ENCODE data around the gene ALCAM. TPM values are rescaled to one million over a fixed set of nuclear protein-coding genes. Genes with fewer than 3 reads are reported as not detected.

ALCAM gene
- total RNA-seq, 1 donor from 2014 or later: 294 TPM

DNA sequence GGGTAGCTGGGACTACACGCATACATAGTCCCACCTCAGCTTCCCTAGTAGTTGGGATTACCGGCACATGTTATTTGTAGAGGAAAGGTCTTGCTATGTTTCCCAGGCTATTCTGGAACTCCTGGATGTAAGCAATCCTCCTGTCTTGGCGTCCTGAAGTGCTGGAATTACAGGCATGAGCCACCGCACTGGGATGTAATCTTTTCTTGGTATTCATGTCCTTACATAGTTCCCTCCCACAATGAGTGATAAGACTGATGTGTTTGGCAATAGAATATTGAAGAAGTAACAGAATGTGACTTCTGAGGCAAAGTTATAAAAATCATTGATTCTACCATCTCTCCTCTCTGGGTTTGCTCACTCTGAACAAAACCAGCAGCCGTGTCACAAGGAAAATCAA lies 22.7 kb upstream of the ALCAM start:
- DNase-seq (ENCODE audit: low read depth) (no peak), FAIRE-seq (no peak)
- H3K36me3 ChIP-seq (ENCODE audit: control insufficient read depth, insufficient read depth, low read length): no peaks in the 10 kb centered on the region
- no peak overlapping the region for H3K4me3 ChIP-seq (ENCODE audit: low read depth, low read length)
- TF ChIP-seq, protein P1, sequence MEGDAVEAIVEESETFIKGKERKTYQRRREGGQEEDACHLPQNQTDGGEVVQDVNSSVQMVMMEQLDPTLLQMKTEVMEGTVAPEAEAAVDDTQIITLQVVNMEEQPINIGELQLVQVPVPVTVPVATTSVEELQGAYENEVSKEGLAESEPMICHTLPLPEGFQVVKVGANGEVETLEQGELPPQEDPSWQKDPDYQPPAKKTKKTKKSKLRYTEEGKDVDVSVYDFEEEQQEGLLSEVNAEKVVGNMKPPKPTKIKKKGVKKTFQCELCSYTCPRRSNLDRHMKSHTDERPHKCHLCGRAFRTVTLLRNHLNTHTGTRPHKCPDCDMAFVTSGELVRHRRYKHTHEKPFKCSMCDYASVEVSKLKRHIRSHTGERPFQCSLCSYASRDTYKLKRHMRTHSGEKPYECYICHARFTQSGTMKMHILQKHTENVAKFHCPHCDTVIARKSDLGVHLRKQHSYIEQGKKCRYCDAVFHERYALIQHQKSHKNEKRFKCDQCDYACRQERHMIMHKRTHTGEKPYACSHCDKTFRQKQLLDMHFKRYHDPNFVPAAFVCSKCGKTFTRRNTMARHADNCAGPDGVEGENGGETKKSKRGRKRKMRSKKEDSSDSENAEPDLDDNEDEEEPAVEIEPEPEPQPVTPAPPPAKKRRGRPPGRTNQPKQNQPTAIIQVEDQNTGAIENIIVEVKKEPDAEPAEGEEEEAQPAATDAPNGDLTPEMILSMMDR (IDR thresholded peaks at IDR 0.05; ENCODE audit: insufficient read depth, low read length, severe bottlenecking): no peak
- H3K27me3 ChIP-seq (ENCODE audit: control insufficient read depth, insufficient read depth, low read length): no peaks in the 10 kb centered on the region

DNA sequence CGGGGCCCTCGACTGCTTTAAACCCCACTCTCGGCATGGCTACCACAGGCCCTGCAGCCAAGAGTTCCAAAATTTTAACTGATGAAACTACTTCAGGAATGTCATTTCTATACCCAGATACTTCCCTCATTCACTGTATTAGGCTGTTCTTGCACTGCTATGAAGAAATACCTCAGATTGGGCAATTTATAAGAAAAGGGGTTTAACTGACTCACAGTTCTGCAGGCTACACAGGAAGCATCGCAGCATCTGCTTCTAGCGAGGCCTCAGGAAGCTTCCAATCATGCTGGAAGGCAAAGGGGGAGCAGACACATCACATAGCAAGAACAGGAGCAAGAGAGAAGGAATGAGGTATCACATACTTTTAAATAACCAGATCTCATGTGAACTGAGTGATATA lies 21.6 kb upstream of the ALCAM start:
- DNase-seq (ENCODE audit: low read depth) (no peak), FAIRE-seq (no peak)
- TF ChIP-seq, protein P1 (IDR thresholded peaks at IDR 0.05; ENCODE audit: insufficient read depth, low read length, severe bottlenecking): no peak
- no peaks in the 10 kb centered on the region for H3K27me3 ChIP-seq (ENCODE audit: control insufficient read depth, insufficient read depth, low read length)
- no peaks in the 10 kb centered on the region for H3K36me3 ChIP-seq (ENCODE audit: control insufficient read depth, insufficient read depth, low read length)
- H3K4me3 ChIP-seq (ENCODE audit: low read depth, low read length): no peak overlapping the region

DNA sequence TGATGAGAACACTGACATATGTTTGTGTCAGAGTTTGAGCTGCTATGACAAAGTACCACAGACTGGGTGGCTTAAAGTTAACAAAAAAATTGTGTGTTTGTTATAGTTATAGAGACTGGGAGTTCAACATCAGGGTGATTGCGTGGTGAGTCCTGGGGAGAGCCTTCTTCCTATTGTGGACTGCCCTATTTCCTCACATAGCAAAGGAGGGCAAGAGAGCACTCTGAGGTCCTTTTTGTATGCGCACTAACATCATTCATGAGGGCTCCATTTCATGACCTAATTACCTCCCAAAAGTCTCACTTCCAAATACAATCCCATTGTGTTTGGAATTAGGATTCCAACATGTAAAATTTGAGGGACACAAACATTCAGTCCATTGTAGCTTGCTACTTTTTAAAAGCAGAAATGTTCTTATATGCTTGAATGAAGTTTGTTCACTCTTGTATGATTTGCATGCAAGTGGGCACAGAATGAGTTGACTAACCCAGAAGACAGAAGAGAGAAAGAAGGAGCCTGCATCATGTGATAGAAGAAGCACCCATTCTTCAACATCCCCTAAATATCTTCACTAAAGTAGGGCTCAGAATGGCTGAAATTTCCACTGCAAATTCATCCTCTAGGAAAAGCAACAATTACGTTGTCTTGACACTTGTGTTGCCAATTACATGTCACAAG lies 18.9 kb upstream of the ALCAM start:
- Histone ChIP-seq H3K36me3 (ENCODE audit: control insufficient read depth, insufficient read depth, low read length) (no peaks in the 10 kb centered on the region), H3K27me3 (ENCODE audit: control insufficient read depth, insufficient read depth, low read length) (no peaks in the 10 kb centered on the region), H3K4me3 (ENCODE audit: low read depth, low read length) (no peak overlapping the region)
- FAIRE-seq: no peak
- DNase-seq (ENCODE audit: low read depth): no peak
- TF ChIP-seq, protein P1 (IDR thresholded peaks at IDR 0.05; ENCODE audit: insufficient read depth, low read length, severe bottlenecking): no peak

DNA sequence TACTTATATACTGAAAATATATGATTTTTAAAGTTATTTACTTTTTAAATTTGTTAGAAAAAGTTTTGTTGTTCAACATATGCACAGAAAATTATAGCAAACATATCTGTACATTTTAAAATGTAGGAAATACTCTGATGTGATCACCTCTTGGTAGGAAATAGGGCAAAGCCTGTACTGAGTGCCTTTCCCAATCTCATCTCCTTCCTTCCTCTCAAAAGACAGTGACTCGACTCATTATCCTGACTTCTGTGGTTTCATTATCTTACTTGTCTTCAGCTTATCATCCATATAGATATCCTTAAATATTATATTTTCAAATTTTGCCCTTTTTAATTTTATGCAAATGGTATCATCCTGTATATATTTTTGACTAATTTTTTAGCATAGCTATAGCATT lies 18.4 kb upstream of the ALCAM start:
- TF ChIP-seq, protein P1 (IDR thresholded peaks at IDR 0.05; ENCODE audit: insufficient read depth, low read length, severe bottlenecking): no peak
- FAIRE-seq: no peak
- no peaks in the 10 kb centered on the region for H3K36me3 ChIP-seq (ENCODE audit: control insufficient read depth, insufficient read depth, low read length)

DNA sequence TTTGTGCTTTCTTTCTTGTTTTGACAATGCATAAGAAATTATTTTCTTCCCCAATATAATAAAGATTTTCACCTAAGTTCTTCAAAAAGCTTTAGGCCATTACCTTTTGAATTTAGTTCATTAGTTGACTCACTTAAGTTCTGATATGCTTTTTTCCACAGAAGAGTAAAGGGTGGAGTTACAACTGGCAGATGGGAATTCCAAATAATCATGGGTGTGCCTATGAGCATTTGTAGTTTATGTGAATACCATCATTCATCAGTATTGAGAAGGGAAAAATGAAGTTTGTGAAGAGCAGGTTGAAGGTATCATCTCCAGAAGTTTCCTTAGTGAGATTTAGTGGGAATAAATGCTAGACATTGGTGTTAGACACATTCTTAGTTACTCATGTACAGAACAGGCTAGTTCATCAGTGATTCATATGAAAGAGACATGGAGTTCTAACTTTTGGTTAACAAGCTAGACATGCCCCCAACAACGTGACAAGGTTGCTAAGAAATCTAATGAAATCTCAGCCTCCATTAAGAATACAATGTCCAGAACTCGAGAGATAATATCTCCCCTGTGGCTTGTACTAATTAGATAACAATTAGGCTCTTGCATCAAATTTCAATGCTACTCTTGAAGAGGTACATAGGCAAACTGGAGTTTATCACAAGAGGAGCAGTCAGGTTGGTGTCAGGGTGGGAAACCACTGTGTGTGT lies 16.9 kb upstream of the ALCAM start:
- no peaks in the 10 kb centered on the region for H3K36me3 ChIP-seq (ENCODE audit: control insufficient read depth, insufficient read depth, low read length)
- no peak for FAIRE-seq
- no peak overlapping the region for H3K4me3 ChIP-seq (ENCODE audit: low read depth, low read length)
- peak; percentile 54 for DNase-seq (ENCODE audit: low read depth)
- TF ChIP-seq, protein P1 (IDR thresholded peaks at IDR 0.05; ENCODE audit: insufficient read depth, low read length, severe bottlenecking): no peak
- H3K27me3 ChIP-seq (ENCODE audit: control insufficient read depth, insufficient read depth, low read length): no peaks in the 10 kb centered on the region

More for the DNA sequence above, 18.4 kb upstream of the ALCAM start:
- Histone ChIP-seq H3K4me3 (ENCODE audit: low read depth, low read length) (no peak overlapping the region), H3K27me3 (ENCODE audit: control insufficient read depth, insufficient read depth, low read length) (no peaks in the 10 kb centered on the region)
- no peak for DNase-seq (ENCODE audit: low read depth)

All from bronchial epithelial cell (primary cell).